GM19468 (cell line): Measurements from ENCODE around the gene ARL13A.
"Not testable (repeated sequence)": the region's sequence is repeated elsewhere in the genome, so short reads cannot be mapped to it uniquely, and the experiment has no call there.

Experiments used
- ATAC-seq: cut with Tn5 transposase; IDR thresholded peaks from one replicate; pipeline ENCODE4 v1.9.1; 2021; ENCODE audit warnings: mild to moderate bottlenecking, moderate library complexity, moderate number of reproducible peaks; ENCODE audit not compliant: unreplicated experiment; ENCODE audit errors: extremely low read depth

Gene ARL13A

DNA sequence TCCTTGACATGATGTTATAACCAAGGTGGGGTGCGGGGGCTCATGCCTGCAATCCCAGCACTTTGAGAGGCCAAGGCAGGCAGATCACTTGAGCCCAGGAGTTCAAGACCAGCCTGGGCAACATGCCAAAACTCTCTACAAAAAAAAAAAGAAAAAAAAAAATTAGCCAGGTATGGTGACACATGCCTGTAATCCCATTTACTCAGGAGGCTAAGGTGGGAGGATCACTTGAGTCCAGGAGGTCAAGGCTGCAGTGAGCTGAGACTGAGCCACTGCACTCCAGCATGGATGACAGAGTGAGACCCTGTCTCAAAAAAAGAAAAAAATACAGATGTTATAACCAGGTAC, 12.0 kb downstream of the ARL13A start:
- not testable (repeated sequence) for ATAC-seq

DNA sequence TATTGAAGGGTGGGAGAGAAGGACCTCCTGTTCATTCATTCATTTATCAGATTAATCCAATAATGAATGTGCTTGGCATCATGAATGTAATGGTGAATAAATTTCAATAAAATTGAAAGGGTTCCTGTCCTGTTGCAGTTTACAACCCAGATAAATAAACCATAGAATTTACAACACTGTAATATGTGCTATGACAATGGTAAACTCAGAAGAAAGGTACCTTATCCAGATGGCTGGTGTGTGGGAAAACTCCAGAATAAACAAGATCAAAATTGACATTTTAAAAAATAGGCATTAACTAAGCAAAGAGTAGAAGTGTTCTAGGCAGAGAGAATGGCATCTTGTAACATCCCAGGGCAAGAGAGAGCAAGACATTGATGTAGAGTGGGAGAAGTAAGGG, 15.3 kb downstream of the ARL13A start:
- ATAC-seq = no peak

DNA sequence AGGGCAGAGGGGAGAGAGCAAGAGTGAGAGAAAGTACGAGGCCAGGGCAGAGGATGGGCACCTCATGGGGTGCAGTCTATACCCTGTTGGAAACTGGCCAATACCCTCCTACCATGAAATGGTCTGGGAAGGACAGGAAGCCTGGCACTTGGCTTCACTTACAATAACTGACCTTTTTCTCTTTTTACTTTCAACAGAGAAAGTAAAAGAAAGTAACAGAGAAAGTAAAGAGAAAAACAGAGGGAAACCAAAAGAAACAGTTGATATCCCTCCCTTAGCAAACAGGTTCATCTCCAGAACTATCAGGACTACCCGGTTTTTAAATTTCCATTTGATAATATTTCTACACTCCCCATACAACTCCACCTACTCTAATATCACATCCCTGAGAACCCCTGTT, 20.6 kb downstream of the ARL13A start:
- no peak for ATAC-seq

DNA sequence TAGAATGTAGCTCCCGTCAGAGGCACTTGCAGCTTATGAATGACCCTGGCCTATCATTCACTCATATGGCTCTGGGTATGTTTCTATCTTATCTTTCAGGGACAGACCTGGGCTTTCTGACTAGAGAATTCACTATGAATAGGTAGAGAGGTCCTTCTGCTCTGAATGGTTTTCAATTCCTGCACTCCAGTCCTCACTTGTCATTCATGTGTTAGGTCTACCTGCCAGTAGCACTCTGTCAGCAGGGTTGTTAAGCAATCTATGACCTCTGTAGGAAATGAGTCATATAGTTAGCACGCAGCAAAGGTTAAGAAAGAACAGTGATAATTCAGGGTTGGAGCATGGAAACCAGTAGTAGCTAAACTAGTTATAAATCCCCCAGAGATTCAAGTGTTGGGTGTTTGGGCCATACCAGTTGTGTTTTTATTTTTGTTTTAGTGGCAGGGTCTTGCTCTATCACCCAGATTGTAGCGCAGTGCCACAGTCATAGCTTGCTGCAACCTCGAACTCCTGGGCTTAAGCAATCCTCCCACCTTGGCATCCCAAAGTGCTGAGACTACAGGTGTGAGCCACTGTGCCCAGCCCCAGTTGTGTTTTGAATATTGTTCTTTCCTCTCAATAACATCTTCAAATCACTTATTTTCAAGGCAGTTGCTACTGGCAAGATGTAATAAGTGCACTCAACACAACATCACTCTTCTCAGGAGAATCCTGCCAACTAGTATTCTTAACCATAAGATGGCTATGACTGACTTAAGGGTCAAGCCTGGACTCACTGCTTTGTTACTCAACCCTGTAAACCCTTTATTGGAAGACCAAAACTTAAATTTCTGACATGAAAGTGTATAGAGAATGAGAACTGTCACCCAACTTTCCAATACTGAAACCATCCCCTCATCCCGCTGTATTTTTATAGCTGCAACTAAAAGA, 25.1 kb downstream of the ARL13A start:
- no peak for ATAC-seq

DNA sequence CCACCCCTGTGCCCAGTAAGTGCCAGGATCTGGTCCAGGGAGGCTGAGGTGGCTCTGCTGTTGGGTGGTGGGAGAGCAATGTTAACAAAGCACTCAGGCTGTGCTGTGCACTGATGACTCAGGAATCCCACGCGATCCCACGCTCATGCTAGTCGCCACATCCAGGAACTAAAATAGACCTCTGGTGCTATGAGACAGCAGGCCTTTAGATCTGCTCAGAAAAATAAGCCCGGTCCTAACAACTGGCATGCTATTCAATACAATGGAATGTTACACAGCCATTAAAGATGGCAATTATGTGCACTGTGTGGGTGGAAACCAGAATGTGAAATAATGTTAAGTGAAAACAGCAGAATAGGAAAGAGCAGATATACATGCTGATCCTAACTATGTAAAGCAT, 26.0 kb downstream of the ARL13A start:
- no peak for ATAC-seq

DNA sequence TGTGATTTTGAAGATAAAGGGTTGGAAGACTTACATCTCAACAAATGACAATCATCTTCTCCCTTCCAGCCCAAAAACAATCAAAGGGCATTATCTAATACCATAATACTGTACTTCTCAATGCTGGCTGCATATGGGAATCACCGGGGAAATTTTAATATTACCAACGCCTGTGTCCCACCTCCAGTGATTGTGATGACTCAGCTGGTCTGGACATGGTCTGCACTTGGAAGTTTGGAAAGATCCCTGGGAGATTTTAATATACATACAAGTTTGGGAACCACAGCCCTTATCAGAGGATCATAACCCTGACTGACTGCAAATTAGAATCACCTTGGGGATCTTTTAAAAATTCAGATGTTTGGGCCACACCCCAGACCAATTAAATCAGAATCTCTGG, 29.9 kb downstream of the ARL13A start:
- ATAC-seq = no peak

DNA sequence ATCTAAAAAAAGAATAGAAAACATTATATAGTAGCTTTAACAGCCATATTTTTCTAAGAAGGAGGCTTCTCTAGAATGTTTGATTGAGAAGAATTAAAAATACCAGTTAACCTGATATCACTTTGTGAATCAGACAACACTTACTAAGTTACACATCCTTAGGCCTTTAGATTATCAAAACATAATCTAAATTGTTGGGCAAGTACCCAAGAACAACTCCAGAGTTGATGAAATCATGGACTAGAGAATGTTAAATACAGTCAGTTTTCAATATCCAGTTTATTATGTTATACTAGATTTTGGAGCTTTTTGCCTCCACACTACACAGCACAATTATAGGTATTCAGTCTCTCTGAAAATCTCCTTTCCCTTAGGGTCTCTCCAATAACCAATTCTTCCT, 39.6 kb downstream of the ARL13A start:
- no peak for ATAC-seq

DNA sequence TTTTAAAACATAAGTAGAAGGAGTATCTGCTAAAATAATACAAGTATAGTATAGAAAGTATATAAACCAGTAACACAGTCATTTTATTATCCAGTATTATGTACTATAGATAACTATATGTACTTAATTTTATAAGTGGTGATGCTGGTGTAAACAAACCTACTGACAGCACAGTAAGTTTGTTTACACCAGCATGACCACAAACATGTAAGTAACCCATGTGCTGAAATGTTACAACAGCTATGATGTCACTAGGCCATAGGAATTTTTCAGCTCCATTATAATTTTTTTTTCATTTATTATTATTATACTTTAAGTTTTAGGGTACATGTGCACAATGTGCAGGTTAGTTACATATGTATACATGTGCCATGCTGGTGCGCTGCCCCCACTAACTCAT, 42.5 kb downstream of the ARL13A start:
- ATAC-seq = not testable (repeated sequence)

DNA sequence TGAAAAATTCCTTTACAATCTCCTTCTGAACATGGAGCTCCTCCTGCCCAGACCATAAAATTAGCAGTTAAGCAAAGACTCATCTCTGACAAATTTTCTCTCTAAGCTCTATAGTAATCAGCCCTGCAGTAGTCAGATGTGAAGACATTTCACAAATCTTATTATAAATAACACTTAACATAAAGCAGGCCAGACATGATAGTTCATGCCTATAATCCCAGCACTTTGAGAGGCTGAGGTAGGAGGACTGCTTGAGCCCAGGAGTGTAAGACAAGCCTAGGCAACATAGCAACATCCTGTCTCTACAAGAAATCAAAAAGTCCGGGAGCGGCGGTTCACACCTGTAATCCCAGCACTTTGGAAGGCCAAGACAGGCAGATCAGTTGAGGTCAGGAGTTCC, 52.5 kb downstream of the ARL13A start:
- ATAC-seq = no peak

DNA sequence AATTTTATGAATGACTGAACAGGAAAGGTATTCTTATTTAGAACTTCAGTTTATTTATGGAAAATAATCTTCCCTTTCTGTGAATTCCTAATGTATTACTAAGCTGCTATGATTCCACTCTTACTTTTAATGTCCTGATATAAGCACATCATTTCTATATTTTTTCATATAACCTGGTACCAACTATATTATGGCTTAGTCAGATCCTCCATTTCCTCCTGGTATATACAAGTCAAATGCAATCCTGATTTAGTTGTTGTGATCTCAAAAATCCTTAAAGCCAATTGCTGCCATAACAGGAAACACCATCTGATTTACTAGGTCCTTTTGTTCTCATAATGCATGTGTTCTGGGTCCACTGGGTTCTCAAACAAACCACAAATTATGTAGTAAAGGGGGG, 55.6 kb downstream of the ARL13A start:
- ATAC-seq = no peak

DNA sequence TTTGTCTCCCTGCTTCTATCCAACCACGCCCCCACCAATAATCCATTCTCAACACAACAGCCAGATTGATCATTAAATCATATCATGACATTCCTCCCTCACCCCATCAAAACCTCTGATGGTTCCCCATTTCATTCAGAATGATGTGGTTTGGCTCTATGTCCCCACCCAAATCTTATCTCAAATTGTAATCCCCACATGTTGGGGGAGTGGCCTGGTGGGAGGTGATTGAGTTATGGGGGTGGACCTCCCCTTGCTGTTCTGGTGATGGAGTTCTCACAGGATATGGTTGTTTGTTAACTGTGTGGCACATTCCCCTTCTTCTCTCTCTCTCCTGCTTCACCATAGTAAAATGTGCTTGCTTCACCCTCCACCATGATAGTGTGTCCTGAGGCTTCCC, 59.1 kb downstream of the ARL13A start:
- ATAC-seq = no peak

DNA sequence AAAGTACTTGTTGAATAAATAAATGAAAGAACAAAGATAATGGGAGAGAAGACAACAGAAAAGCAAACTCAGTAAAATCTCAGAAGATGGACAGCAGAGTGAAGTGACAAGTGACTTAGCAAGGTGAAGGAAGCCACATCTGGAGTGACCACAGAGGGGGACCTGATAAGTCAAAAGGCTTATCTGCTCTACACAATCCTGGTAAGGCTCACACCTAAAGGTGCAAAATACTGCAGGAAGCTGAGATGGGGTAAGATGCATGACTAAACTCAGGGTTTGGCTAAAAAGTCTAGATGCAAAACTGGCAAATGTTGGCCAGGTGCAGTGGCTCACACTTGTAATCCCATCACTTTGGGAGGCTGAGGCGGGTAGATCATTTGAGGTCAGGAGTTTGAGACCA, 60.2 kb downstream of the ARL13A start:
- no peak for ATAC-seq

DNA sequence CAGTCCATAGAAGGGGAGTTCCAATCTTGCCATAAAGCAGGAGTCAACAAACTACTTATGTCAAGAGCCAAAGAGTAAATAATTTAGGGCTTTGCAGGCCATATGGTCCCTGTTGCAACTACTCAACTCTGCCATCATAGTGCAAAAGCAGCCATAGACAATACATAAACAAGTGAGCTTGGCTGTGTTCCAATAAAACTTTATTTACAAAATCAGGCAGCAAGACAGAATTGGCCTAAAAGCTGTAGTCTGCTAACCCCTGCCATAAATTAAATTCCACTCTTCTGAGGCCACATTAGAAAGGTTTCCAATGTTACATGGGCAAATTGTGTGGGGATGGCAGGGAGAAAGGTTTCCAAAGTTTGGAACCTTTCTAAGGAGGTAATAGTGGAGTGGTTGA, 67.7 kb downstream of the ARL13A start:
- ATAC-seq = no peak

DNA sequence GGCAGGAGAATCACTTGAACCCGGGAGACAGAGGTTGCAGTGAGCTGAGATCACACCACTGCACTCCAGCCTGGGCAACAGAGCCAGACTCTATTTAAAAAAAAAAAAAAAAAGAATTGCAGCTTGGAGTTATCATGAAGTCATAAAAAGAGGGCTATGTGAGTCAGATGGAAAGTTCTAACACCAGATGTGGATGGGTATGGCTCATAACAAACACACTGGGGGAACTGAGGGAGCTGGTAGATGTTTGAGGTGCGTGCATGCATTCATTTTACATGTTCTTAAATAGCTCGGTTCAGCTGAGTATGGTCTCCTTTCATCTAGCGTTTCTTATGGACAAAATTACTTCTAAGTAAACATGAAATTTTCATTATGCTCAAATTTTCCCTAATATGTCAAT, 70.7 kb downstream of the ARL13A start:
- ATAC-seq = no peak
